CD4-positive, alpha-beta T cell treated with Interleukin-12 subunit alpha and Interleukin-12 subunit beta, for 1 hour (primary cell): Measurements from ENCODE around the gene SLC29A2.
"Not testable (repeated sequence)": the region's sequence is repeated elsewhere in the genome, so short reads cannot be mapped to it uniquely, and the experiment has no call there.

ENCODE experiments used
- DNase-seq: peaks from one replicate; pipeline ENCODE4 v3.0.0-alpha.2; 2020

Gene SLC29A2

DNA sequence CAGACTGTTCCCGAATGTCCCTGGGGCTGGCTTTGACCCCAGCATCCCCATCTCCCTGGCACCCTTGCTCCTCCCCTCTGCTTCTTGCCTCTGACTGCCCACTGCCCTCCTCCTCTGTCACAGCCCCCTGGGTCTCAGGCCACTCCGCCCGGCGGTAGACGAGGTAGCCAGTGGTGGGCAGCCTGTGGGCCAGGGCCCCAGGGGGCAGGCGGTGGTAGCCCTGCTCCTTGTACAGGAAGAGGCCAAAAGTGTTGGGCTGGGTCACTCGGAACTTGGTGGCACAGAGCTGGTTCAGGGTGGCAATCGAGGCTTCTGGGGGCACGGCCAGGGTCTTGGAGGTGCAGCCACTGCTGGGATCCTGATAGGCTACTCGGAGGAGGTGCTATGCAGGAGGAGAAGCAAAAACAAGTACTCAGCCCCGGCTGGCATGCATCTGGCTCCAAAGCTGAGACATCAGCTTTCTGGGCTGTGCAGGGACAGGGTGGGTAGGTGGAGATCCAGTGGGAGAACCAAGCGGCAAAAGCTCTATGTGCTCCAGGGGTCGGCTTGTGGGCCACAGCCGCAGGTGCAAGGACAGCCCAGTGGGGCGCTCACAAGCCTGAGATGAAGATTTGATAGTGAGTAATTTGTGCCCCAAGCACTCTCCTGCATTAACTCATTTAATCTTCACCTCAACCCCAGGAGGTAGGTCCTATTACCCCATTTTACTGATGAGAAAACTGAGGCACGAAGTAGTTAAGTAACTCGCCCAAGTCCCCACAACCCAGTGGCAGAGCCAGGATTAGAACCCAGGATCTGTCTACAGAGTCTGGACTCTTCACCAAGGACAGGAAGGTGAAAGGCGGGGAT, 39.0 kb downstream of the SLC29A2 start:
- no peak for DNase-seq

DNA sequence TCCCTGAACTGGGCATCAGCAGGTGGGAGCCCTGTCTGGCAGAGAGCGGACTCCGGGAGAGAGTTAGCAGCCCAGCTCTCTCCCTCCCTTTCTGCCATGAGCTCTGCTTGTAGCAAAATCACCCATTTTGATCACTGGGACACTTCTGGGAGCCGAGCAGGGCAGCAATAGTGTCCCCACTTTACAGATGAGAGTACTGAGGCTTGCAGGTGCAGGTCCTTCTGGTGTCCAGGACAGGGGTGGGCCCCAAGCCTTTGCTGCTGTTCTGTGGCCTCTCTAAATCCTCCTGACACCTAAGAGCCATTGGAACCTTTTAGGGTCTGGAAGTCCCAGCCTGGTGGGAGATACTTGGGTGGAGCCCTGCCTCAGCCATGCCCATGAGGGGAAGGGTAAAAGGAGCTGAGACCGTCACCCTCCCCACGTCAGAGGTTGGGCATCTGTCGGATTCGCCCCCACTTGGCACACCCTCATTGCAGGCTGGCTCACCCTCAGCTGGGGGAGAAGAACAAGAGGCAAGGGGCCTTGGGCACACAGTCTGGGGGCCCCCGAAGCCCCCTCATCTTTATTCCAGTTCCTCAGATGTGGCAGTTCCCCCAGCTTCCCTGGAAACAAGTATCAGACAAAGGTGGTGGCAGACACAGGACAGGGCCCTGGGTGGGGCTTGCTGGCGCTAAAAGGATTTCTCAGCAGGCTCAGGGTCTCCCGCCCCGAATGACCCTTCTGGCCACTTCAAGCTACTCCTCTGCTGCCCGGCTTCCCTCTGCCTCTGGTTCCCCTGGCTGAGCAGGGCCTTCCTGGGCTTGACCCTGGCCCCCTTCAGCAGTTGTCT, 39.8 kb downstream of the SLC29A2 start:
- DNase-seq: no peak

DNA sequence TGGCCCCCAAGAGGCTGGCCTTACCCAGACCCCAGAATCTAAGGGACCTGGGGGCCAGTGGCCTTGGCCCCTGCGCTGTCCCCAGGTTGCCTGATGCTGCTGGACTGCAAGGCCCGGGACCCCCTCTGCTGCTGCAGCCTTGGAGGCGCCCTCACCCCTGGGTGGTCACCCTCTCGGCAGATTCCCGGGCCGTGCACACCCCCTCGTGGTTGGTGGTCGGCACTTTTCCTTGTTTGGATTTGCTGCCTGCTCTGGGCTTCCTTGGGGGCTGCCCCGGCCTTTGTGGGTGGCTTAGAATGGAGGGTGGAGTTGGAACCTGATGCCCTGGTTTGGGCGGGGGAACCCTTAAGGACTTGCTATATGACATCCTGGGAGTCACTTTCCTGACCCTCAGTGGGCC, 40.6 kb downstream of the SLC29A2 start:
- DNase-seq: no peak

- DNase-seq: no peak
Measured at GRCh38 chr11:66329165-66329673, 42.3 kb downstream of the SLC29A2 start.

DNA sequence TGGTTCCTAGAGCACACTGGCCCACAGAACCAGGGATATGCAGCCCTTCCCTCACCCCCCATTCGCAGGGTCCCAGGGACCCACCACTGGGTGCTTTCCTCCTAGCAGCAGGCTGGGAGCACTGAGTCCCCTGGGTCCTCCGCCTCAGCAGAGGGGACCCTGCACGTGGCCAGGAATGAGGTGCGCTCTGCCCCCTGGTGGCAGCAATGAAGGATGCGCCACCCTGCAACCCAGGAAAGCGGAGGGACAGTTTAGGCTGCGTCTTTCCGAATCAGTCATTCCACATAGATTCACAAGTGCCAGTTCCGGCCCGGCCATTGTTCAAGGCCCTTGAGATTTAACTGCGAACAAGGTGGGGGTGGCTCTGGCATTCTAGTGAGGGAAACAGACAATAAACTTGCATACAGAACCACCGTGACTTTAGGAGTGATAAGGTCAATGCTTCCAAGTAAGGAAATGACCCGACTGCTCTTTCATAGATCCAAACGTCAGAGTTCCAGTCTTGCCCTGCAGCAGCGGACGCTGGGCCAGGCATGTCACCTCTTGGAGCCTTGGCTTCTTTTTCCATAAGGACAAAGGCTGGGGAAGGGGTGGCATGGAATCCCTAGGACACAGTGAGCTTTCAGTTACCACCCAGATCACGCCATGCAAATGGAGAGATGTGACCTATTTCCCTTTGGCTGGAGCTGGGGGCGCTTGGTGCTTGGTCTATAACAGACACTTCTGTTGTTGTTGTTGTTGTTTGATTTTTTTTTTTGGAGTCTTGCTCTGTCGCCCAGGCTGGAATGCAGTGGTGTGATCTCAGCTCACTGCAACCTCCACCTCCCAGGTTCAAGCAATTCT, 43.0 kb downstream of the SLC29A2 start:
- peak; percentile 86 for DNase-seq

DNA sequence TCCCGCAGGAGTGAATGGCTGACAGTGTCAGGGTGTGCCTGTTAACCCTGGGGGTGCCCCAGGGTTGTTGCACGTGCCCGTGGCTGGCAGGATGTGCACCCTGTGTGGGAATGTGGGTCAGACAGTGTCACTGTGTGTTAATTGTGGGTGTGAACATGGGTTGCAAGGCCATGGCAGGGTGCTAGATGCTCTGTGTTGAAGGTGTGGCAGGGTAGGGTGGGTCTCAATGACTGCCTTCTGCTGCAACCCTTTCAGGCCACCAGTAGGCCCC, 43.6 kb downstream of the SLC29A2 start:
- DNase-seq: peak; percentile 65

DNA sequence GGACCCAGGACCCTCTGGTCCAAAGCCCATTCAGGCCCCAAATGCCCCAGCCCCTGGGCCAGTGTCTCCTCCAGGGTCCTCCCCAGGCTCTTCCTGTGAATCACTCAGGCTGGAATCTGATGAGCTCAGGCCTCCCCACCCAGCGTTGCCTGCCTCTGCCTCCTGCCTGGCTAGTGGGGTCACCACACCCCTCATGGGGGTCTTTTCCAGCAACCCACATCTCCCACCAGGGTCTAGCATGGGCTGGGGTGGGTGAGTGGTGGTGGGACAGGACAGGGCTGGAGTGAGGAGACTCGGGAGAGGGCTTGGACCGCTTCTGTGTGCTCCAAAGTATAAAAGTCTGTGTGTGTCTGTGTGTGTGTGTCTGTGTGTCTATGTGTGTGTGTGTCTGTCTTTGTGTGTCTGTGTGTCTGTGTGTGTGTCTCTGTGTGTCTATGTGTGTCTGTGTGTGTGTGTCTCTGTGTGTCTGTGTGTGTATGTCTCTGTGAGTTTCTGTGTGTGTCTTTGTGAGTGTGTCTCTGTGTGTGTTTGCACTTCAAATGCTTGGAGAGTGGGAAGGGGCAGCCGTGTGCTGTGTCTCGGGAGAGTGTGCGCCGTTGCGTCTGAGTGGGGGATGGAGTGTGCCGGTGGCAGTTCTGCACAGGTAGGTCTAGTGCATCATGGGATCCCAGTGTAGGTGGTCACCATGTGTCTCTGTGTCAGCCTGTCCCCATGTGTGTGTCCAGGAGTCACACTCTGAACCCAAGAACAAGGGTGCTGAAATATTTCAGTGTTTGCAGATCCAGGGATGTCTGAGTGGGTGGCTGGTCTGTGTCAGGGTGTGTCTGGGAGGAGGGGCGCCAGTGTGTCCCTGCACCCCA, 44.2 kb downstream of the SLC29A2 start:
- DNase-seq: no peak

- DNase-seq: peak; percentile 35
Measured at GRCh38 chr11:66326261-66327111, 45.1 kb downstream of the SLC29A2 start.

DNA sequence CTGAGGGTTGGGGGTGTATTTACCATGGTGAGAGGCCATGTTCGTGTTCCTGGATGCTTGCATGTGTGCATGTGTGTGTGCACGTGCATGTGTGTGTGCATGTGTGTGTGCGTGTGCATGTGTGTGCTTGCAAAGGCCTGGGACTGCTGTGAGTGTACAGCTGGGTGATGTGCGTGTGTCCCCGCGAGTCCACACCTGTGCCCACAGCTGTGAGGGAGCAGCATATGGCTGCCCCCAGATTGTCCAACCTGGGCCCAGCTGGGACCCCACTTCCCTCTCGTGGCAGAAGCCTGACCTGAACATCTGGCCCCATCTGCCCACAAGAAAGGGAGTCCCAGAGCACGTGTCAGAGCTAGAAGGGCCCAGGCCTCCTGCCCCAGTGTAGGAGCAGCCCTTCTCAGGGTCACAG, 46.3 kb downstream of the SLC29A2 start:
- DNase-seq: no peak

DNA sequence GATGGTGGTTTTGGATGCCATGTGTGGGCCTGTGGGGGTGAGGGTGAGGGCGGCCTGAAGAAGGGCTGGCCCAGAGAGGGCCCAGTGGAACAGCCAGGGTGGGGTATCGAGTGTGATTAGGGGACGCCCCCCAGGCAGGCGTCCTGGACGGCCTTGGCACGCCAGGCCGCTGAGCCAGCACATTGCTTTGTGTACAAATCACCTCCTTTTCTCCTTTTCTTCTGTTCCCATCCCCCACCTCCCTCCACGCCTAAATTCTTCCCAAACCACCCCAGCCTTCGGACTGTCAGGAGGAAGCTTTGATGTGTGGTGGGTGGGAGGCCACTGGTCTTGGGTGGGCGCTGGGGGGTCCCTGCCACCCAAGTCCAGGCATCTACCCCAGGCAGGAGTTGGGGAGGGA, 46.9 kb downstream of the SLC29A2 start:
- DNase-seq: no peak

DNA sequence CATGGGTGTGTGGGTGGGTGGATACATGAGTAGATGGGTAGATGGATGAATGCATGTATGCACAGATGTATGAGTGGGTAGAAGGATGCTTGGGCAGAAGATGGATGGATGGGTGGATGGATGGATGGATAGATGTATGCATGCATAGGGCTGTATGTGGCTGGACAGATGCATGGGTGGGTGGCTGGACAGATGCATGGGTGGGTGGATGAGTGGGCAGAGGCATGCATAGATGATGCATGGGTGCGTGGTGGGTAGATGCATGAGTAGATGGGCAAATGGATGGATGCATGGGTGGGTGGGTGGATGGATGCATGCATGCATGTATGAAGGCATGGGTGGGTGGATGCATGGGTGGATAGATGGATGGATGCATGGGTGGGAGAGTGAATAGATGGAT, 47.9 kb downstream of the SLC29A2 start:
- no peak for DNase-seq

GRCh38 chr11:66322732-66323427, 48.7 kb downstream of the SLC29A2 start:
- DNase-seq: no peak

- DNase-seq: no peak
Measured at GRCh38 chr11:66321606-66322005, 50.0 kb downstream of the SLC29A2 start.

- DNase-seq: not testable (repeated sequence)
Measured at GRCh38 chr11:66320748-66321147, 50.8 kb downstream of the SLC29A2 start.

- DNase-seq: not testable (repeated sequence)
Measured at GRCh38 chr11:66320289-66320688, 51.3 kb downstream of the SLC29A2 start.

GRCh38 chr11:66318600-66318970, 53.0 kb downstream of the SLC29A2 start:
- no peak for DNase-seq

DNA sequence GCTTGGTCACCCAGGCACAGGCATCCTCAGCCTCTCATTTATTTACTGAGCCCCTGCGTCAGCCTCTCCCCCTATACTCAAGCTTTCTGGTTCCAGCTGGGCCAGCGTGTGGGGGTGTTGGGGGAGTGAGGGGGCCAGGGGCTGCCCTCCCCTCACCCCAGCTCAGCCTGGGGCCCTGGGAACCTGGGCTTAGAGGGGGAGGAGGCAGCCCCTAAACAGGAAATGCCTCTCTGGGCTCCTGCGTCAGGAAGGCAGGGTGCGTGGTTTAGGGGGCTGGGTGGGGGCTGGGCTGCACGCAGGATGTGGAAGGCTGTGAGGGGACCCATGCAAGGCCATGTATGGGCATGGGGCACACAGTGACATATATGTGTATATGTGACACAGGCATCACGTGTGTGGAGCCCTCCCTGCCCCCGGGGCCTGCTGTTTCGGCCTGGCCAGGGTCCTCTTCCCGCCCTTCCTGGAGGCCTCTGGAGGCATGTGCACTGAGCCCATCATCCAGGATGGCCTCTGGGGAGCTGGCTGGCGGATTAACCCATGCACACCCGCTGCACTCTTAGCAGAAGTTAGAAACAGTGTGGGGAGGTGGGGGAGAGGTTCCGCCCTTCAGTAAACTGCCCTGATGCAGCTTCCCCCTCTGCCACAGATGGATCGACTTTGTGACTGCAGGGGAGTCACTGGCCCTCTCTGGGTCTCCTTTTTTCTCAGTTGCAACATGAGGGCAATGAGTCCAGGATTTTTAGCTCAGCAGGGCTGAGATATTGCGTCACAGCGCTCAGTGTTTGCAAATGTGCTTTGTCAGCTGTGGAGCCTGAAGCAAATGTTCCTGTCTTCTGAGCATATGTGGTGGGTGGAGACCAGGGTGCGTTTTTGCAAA, 53.6 kb downstream of the SLC29A2 start:
- peak; percentile 69 for DNase-seq

- peak; percentile 44 for DNase-seq
Measured at GRCh38 chr11:66317322-66317722, 54.2 kb downstream of the SLC29A2 start.

DNA sequence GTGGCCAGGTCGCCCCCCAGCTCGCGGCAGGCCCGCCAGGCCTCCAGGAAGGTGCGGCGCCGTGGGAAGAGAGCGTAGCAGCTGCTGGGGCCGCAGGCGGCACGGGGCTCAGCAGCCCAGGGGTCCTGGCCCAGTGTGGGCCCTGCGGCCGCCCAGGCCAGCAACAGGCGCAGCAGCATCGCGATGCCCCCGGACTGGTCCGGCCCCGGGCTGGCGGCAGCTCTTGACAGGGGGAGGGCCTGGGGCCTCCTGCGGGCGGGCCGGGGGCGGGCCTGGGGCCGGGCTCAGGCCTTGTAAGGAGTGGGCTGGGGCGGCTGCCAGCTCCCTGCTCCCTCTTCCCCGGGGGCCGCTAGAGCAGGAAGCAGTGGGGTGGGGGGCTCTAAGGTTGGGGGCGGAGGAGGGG, 54.7 kb downstream of the SLC29A2 start, which contains the start of gene CD248:
CD248 (minus strand) TSS at position 196 of the 403 bp plus-strand sequence; CDS start at position 179, 17 bp downstream.
- DNase-seq: no peak
